ENCODE measurements around the gene RHCE.
A peak's percentile ranks its signal among the peaks of the same experiment; 100 is the strongest.
"Not testable (repeated sequence)": the region's sequence is repeated elsewhere in the genome, so short reads cannot be mapped to it uniquely, and the experiment has no call there.

The RHCE gene

DNA sequence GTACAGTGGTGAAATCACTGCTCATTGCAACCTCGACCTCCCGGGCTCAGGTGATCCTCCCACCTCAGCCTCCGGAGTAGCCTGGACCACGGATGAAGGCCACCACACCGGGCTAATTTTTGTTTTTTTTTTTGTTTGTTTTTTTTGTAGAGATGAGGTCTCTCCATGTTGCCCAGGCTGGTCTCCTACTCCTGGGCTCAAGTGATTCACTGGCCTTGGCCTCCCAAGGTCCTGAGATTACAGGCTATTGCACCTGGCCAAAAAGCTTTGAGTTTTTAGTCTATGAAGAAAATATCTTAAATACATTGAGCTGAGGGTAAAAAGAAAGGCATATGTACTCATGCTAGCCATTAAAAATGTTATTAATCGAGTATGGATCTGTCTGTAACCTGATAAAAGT lies 78.9 kb downstream of the RHCE start:
- no peak for TF ChIP-seq ZNF274 (IDR thresholded peaks at IDR 0.05; ENCODE audit: low read depth, low read length)
- no peak overlapping the region for H3K4me3 ChIP-seq (ENCODE audit: low read length)

DNA sequence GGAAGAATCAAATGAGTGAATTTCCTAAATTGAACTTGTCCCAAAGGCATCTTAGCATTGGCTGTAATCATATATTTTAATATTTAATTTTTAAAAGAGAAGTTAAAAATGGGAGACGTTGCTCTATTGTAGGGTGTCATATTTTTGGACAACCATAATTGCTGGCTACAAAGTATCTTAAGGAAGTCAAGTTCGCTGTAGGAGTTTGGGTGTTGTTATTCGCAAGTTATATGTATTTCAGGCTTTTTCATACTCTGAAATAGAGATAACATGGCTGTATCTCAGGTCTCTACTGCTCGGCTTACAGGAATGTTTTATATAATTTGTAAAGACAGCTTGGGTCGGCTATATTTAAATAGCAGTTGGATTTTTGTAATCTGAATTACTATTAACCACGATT lies 81.6 kb downstream of the RHCE start:
- H3K4me3 ChIP-seq (ENCODE audit: low read length), result peak overlapping the region; percentile 68

DNA sequence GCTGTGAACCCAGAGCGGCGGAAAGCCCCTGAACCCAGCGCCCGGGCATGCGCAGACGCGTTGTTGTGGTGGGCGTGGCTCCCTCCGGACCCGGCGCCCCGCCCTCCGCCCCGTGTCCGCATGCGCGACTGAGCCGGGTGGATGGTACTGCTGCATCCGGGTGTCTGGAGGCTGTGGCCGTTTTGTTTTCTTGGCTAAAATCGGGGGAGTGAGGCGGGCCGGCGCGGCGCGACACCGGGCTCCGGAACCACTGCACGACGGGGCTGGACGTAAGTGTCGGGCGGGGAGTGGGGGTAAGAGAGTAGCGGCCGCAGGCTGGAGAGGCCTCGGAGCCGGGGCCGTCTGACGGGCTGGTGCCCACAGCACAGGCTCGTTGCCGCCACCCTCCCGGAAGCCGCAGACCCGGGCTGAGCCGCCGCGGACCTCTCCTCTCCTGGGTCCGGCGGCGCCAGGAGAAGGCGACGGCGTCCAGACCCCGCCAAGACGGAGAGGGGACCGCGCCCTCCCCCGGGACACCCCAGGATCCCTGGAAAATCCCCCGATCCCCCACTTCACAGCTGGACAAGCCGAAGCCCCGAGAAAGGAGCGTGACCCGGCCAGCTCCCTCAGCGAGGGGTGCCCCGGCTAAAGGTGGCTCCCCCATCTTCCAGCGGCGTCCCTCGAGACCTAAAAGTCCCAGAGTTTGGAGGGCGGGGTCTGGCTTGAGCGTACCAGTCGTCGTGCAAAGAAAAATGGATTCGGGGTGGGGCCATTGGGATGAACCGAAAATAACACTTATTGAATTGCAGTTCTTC lies 82.2 kb downstream of the RHCE start, which contains the start of gene TMEM50A:
Gene TMEM50A, plus strand, starts transcription at position 147 of the 794 bp plus-strand sequence. CDS start 2,153 bp downstream, outside the sequence.
- TF ChIP-seq ZNF274 (IDR thresholded peaks at IDR 0.05; ENCODE audit: low read depth, low read length), result no peak
- H3K4me3 ChIP-seq (ENCODE audit: low read length), result peak within 1 kb of the TSS; percentile 69

More for the DNA sequence above, 81.6 kb downstream of the RHCE start:
- no peak for TF ChIP-seq ZNF274 (IDR thresholded peaks at IDR 0.05; ENCODE audit: low read depth, low read length)

DNA sequence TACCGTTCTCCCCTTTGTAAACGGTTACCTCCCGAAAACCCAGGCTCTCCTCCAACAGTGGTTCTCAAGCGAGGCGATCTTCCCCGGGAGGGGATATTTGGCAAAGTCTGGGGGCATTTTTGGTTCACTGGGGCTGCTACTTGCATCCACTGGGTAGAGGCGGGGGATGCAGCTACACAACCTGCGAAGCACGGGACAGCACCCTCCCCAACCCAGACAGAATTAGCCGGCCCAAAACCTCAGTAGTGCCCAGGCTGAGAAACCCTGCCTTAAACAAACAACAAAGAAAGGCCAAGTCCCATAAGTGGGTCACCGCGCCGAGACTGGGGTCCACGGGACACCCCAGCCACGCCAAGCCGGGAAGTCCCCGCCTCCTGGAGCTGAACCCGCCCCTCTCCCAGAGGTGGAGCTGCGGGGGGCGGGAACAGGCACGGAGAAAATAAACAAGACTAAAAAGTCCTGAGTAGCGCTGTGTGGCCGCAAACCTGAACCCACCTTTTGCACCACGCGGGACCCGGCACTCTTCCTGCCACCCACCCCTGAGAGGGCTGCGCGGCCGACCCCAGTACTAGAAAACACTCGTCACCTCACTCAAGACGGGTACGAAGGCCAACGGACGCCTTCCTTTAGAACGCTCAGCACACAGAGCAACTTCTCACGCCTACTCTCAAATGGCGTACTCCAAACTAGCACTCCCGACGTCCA lies 83.0 kb downstream of the RHCE start:
- H3K4me3 ChIP-seq (ENCODE audit: low read length), result peak overlapping the region; percentile 68; the same call in 1 of the 2 replicates

DNA sequence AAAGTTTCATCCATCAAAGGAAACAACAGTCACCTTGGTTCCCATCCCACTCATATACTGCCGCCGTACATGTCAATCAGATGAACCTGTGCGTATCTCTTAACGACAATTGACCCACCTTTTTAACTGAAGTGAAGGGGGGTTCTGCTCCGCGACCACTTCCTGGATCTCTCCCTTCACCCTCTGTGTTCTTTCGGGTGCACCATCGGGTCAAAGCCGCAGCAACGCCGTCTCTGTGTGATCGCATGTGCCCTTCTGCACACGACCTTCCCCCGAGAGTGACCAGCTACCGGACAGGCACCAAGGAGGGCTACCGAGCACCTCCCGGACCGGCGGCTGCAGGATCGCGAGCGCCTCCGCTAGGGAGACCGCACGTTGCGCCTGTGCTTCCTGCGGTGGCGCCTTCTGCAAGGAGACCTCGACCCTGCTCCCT lies 83.7 kb downstream of the RHCE start:
- peak overlapping the region; percentile 69 for H3K4me3 ChIP-seq (ENCODE audit: low read length)

DNA sequence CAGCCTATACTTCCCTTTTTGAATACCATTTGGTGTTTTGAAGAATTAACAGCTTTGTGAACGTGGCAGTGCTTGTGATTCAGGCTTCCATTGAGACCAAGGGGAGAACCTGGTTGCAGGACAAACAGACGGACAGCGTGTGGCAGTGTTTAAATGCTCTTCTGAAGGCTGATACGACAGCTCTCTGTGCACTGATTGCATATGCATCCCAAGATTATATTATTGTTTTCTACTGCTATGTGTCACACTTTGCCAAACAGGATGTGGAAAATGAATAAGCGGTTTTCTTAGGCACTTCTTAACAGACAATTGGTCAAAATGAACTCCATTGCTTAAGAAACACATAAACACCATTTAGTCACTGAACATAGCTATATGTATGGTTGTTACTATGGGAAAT lies 90.7 kb downstream of the RHCE start:
- not testable (repeated sequence) for H3K4me3 ChIP-seq (ENCODE audit: low read length)

DNA sequence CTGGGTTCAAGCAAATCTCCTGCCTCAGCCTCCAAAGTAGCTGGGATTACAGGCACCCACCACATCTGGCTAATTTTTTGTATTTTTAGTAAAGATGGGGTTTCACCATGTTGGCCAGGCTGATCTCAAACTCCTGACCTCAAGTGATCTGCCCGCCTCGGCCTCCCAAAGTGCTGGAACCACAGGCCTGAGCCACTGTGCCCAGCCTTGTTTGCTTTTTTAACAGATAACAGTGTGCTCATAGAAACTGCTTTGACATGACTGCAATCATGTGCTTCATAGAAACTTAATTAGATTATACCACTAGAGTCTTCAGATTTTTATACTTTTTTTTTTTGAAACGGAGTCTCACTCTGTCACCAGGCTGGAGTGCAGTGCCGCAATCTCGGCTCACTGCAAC lies 91.3 kb downstream of the RHCE start:
- H3K4me3 ChIP-seq (ENCODE audit: low read length), result not testable (repeated sequence)

DNA sequence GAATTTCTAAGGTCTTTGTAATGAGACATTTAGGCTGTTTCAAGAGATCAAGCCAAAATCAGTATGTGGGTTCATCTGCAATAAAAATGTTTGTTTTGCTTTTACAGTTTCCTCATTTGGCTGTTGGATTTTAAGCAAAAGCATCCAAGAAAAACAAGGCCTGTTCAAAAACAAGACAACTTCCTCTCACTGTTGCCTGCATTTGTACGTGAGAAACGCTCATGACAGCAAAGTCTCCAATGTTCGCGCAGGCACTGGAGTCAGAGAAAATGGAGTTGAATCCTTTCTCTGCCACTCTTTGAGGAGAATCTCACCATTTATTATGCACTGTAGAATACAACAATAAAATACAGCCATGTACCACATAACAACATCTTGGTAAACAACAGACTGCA lies 91.8 kb downstream of the RHCE start:
- not testable (repeated sequence) for H3K4me3 ChIP-seq (ENCODE audit: low read length)

DNA sequence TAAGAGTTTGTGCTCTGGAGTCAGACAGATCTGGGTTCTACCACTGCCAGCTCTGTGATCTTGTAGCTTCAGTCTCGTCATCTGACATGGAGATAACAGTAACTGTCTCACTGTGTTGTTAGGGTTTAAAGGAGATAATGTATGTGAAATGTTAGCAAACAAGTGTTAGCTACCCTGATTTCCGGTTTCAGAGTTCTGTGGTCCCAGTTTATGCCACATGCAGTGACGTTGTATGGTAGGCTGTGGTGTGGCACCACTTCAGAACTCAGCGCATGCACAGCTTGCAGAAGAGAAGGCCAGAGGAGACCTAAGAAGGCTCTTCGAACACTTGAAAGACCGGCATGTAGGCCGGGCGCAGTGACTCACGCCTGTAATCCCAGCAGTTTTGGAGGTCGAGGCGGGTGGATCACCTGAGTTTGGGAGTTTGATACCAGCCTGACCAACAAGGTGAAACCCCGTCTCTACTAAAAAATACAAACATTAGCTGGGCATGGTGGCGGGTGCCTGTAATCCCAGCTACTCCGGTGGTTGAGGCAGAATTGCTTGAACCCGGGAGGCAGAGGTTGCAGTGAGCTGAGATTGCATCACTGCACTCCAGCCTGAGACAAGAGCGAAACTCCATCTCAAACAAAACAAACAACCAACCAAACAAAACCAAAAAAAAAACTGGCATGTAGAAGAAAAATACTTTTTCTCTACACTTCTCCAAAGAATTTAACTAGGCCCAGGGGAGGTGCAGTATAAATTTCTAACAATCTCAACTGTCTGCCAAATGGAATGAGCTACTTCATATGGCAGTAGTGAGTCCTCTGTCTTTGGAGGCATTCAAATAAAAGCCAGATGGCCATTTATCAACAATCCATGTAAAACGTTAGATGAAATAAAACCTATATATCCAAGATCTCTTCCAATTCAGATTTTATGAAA lies 92.5 kb downstream of the RHCE start:
- H3K4me3 ChIP-seq (ENCODE audit: low read length), result not testable (repeated sequence)

DNA sequence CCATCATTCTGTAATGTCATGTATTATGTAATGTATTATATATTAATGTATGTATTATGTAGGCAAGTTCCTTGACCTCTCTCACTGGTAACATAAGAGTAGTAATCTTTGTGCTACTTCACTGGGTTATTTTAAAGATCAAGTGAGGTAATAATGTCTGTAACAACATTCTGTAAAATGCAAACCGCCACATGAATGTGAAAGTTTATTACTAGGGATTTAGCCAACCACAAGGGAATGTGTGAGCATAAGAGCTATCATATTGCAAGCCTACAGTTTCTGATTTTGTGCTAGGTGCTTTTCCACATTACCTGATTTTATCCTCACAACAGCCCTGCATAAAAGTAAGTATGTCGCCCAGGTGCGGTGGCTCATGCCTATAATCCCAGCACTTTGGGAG lies 96.2 kb downstream of the RHCE start:
- H3K4me3 ChIP-seq (ENCODE audit: low read length), result not testable (repeated sequence)

DNA sequence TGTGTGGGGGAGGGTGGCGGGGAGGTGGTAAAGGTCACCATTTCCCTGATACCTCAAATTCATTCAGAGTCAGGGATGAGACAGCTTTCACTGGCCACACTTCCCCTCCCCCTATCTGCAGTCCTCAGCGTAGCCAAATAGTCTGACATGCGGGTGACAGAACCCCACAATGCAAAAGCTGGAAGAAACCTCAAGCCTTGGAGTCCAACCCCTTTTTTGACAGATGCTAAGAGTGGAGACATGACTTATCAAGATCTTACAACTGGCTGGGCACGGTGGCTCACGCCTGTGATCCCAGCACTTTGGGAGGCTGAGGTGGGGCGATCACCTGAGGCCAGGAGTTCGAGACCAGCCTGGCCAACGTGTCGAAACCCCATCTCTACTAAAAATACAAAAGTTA lies 98.5 kb downstream of the RHCE start:
- H3K4me3 ChIP-seq (ENCODE audit: low read length), result not testable (repeated sequence)

DNA sequence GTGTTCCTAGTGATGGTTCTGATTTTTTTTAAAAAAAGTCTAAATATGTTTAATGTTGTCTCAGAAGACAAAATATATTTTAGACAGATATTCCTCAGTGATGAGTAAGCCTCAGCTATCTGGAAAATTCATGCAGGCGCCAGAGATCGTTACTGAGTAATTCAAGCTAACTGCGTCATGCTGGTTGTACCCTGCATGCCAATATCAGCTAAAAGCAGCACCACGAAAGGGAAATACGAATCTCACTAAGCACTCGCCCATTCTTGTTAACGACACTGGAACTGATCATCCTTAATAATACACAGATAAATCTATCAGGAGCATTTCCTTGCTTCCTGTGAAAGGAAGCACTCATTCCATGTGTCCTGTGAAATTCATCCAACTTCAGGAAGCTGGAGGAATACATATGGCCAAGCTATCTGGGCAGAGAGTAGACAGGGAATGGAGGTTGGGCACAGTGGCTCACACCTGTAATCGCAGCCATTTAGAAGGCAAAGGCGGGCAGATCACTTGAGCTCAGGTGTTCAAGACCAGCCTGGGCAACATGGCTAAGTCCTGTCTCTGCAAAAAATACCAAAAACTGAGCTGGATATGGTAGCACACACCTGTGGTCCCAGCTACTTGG lies 100.2 kb downstream of the RHCE start:
- H3K4me3 ChIP-seq (ENCODE audit: low read length), result not testable (repeated sequence)

DNA sequence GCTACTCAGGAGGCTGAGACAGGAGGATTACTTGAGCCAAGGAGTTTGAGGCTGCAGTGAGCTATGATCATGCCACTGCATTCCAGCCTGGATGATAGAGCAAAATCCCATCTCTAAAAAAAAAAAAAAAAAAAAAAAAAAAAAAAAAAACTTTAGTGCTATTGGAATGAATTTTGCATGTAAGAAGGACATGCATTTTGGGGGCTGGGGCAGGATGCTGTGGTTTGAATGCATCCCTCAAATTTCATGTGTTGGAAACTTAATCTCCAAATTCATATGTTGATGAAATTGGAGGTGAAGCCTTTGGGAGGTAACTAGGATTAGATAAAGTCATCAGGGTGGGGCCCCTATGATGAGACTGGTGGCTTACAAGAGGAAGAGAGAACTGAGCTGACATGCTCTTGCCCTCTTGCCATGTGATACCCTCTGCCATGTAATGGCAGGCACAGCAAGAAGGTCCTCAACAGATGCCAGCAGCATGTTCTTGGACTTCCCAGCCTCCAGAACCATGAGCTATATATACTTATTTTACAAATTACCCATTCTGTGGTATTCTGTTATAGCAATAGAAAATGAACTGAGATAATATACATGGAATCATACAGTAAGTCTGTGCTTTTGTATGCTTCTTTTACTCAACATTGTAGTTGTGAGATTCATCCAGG lies 107.7 kb downstream of the RHCE start:
- not testable (repeated sequence) for H3K4me3 ChIP-seq (ENCODE audit: low read length)
